Neural progenitor cell (in vitro differentiated cells): Measurements from ENCODE around the gene WFDC10B. TPM values are rescaled to one million over a fixed set of nuclear protein-coding genes. Genes with fewer than 3 reads are reported as not detected.
A peak's percentile ranks its signal among the peaks of the same experiment; 100 is the strongest.

Experiments
- DNase-seq: peaks from one replicate; pipeline ENCODE4 v3.0.0-alpha.2; 2016; ENCODE audit warnings: low spot score
- H2AFZ ChIP-seq: fragments of 200-600 bp; sonication (generic); replicated peaks from 2 replicates; pipeline ENCODE4 v1.6.1; 2016; ENCODE audit warnings: antibody characterized with exemption
- H3F3A ChIP-seq: fragments of 200-600 bp; sonication (generic); 2 replicates; pipeline ENCODE4 v1.6.1; 2016; ENCODE audit warnings: antibody characterized with exemption, low read depth
- H3K27ac ChIP-seq: fragments of 200-600 bp; sonication (generic); 2 replicates; pipeline ENCODE4 v1.5.1; 2016; ENCODE audit warnings: mild to moderate bottlenecking
- H3K27me3 ChIP-seq: fragments of 200-600 bp; sonication (generic); 2 replicates; pipeline ENCODE4 v1.6.1; 2016; ENCODE audit warnings: mild to moderate bottlenecking, moderate library complexity
- H3K36me3 ChIP-seq: fragments of 200-600 bp; sonication (generic); 2 replicates; pipeline ENCODE4 v1.5.1; 2016
- H3K4me1 ChIP-seq: fragments of 200-600 bp; sonication (generic); 2 replicates; pipeline ENCODE4 v1.6.1; 2016; ENCODE audit warnings: mixed run types
- H3K4me2 ChIP-seq: fragments of 200-600 bp; sonication (generic); 2 replicates; pipeline ENCODE4 v1.6.1; 2016
- H3K4me3 ChIP-seq: fragments of 200-600 bp; sonication (generic); 2 replicates; pipeline ENCODE4 v1.5.1; 2016
- H3K79me2 ChIP-seq: fragments of 200-600 bp; sonication (generic); 2 replicates; pipeline ENCODE4 v1.6.1; 2016; ENCODE audit warnings: low read depth
- H3K9ac ChIP-seq: fragments of 200-600 bp; sonication (generic); 2 replicates; pipeline ENCODE4 v1.6.1; 2016
- H3K9me3 ChIP-seq: fragments of 200-600 bp; sonication (generic); 2 replicates; pipeline ENCODE4 v1.5.1; 2016; ENCODE audit warnings: low read depth
- H4K20me1 ChIP-seq: fragments of 200-600 bp; sonication (generic); 2 replicates; pipeline ENCODE4 v1.6.1; 2016; ENCODE audit warnings: low read depth
- H3K27ac Mint-ChIP-seq: 3 replicates; pipeline ENCODE4 v1.8.0; 2021; ENCODE audit warnings: mixed read lengths
- H3K27me3 Mint-ChIP-seq: 2 replicates; pipeline ENCODE4 v1.8.0; 2022; ENCODE audit warnings: low read depth, mild to moderate bottlenecking, inconsistent platforms, moderate library complexity, mixed read lengths; ENCODE audit not compliant: insufficient read depth
- H3K36me3 Mint-ChIP-seq: 3 replicates; pipeline ENCODE4 v1.8.0; 2021; ENCODE audit warnings: mixed read lengths
- H3K4me1 Mint-ChIP-seq: 3 replicates; pipeline ENCODE4 v1.8.0; 2021; ENCODE audit warnings: mixed read lengths
- H3K4me3 Mint-ChIP-seq: 3 replicates; pipeline ENCODE4 v1.8.0; 2021; ENCODE audit warnings: mild to moderate bottlenecking, moderate library complexity, mixed read lengths
- H3K9me3 Mint-ChIP-seq: 3 replicates; pipeline ENCODE4 v1.8.0; 2020; ENCODE audit warnings: mixed read lengths
- CTCF ChIP-seq: fragments of 200-600 bp; sonication (generic); IDR thresholded peaks from 2 replicates; pipeline ENCODE4 v1.5.1; 2017; ENCODE audit warnings: antibody characterized with exemption, mild to moderate bottlenecking
- EZH2 ChIP-seq: fragments of 200-600 bp; sonication (generic); IDR thresholded peaks from 2 replicates; pipeline ENCODE4 v1.6.1; 2017; ENCODE audit warnings: antibody characterized with exemption, mild to moderate bottlenecking, moderate library complexity
- EZH2phosphoT487 ChIP-seq: fragments of 200-600 bp; sonication (generic); IDR thresholded peaks from 2 replicates; pipeline ENCODE4 v1.6.1; 2017; ENCODE audit warnings: antibody characterized with exemption
- total RNA-seq: library from RNA; depleted of rRNA; stranded (reverse); fragments of >200 nt; gene quantifications from 2 replicates; pipeline ENCODE4 v1.2.3, GENCODE V29; 2015; ENCODE audit warnings: low replicate concordance

The WFDC10B gene
- total RNA-seq, 1 donor from 2014 or later, result not detected

GRCh38 chr20:45685896-45686295 is 18.9 kb downstream of the WFDC10B start:
- H3K27ac ChIP-seq, result no peak overlapping the region
- Mint-ChIP-seq H3K27me3 (peaks cover 3% of the 10 kb centered on the region), H3K27ac (no peak overlapping the region), H3K36me3 (no peaks in the 10 kb centered on the region), H3K4me1 (peaks cover 6% of the 10 kb centered on the region), H3K4me3 (no peak overlapping the region), H3K9me3 (peaks cover 5% of the 10 kb centered on the region)
- DNase-seq, result peak; percentile 44
- H3K79me2 ChIP-seq, result no peaks in the 10 kb centered on the region
- H3F3A ChIP-seq, result peaks cover 10% of the 10 kb centered on the region
- H4K20me1 ChIP-seq, result no peaks in the 10 kb centered on the region
- no peak overlapping the region for H3K4me3 ChIP-seq
- H3K9ac ChIP-seq, result no peak overlapping the region
- H2AFZ ChIP-seq, result no peak overlapping the region
- no peaks in the 10 kb centered on the region for H3K36me3 ChIP-seq
- peaks cover 11% of the 10 kb centered on the region for H3K4me1 ChIP-seq
- no peaks in the 10 kb centered on the region for H3K9me3 ChIP-seq
- no peak overlapping the region for H3K4me2 ChIP-seq
- no peaks in the 10 kb centered on the region for H3K27me3 ChIP-seq
- TF ChIP-seq CTCF (peak; percentile 34), EZH2phosphoT487 (no peak)

- H3K27ac ChIP-seq, result no peak overlapping the region
- H3F3A ChIP-seq, result peaks cover 10% of the 10 kb centered on the region
- TF ChIP-seq EZH2phosphoT487, result no peak
- no peak for TF ChIP-seq CTCF
- no peak for TF ChIP-seq EZH2
- H3K79me2 ChIP-seq, result no peaks in the 10 kb centered on the region
- H3K4me1 ChIP-seq, result peaks cover 11% of the 10 kb centered on the region
- Mint-ChIP-seq H3K27ac (no peak overlapping the region), H3K9me3 (peaks cover 16% of the 10 kb centered on the region), H3K27me3 (peaks cover 3% of the 10 kb centered on the region), H3K4me1 (peaks cover 6% of the 10 kb centered on the region), H3K36me3 (no peaks in the 10 kb centered on the region), H3K4me3 (no peak overlapping the region)
- H3K36me3 ChIP-seq, result no peaks in the 10 kb centered on the region
- DNase-seq, result no peak
- no peak overlapping the region for H3K4me2 ChIP-seq
- H4K20me1 ChIP-seq, result no peaks in the 10 kb centered on the region
- no peak overlapping the region for H2AFZ ChIP-seq
- H3K9ac ChIP-seq, result no peak overlapping the region
- H3K9me3 ChIP-seq, result peaks cover 10% of the 10 kb centered on the region
- H3K27me3 ChIP-seq, result no peaks in the 10 kb centered on the region
- no peak overlapping the region for H3K4me3 ChIP-seq
Measured at GRCh38 chr20:45679650-45680049, 25.2 kb downstream of the WFDC10B start.

GRCh38 chr20:45672765-45673164 is 32.1 kb downstream of the WFDC10B start:
- H3K4me2 ChIP-seq, result no peak overlapping the region
- H4K20me1 ChIP-seq, result no peaks in the 10 kb centered on the region
- Mint-ChIP-seq H3K4me1 (no peaks in the 10 kb centered on the region), H3K9me3 (peaks cover 11% of the 10 kb centered on the region), H3K4me3 (no peak overlapping the region), H3K36me3 (no peaks in the 10 kb centered on the region), H3K27me3 (no peaks in the 10 kb centered on the region), H3K27ac (no peak overlapping the region)
- no peak overlapping the region for H3K4me3 ChIP-seq
- H3K4me1 ChIP-seq, result no peaks in the 10 kb centered on the region
- H3K27me3 ChIP-seq, result no peaks in the 10 kb centered on the region
- H3F3A ChIP-seq, result no peaks in the 10 kb centered on the region
- H3K36me3 ChIP-seq, result no peaks in the 10 kb centered on the region
- H3K79me2 ChIP-seq, result no peaks in the 10 kb centered on the region
- no peak overlapping the region for H3K27ac ChIP-seq
- no peak overlapping the region for H3K9ac ChIP-seq
- TF ChIP-seq EZH2 (no peak), EZH2phosphoT487 (no peak), CTCF (no peak)
- DNase-seq, result no peak
- H3K9me3 ChIP-seq, result peaks cover 4% of the 10 kb centered on the region
- H2AFZ ChIP-seq, result no peak overlapping the region
